CD4-positive, alpha-beta T cell (primary cell): ENCODE measurements around the gene SASH1. TPM values are rescaled to one million over a fixed set of nuclear protein-coding genes. Genes with fewer than 3 reads are reported as not detected.

Experiments used
- ATAC-seq: fragments of 200-7000 bp; cut with Tn5 transposase; one replicate; pipeline ENCODE4 v1.10.0; 2022; ENCODE audit warnings: mild to moderate bottlenecking; ENCODE audit not compliant: poor library complexity
- CTCF ChIA-PET: fragments of 350-600 bp; sonication (Branson Sonifier 250); formaldehyde crosslinking; loops from one replicate; lab custom pipeline; 2021; ENCODE audit warnings: antibody characterized with exemption, inconsistent platforms; lab: Charles Lee
- POLR2A ChIA-PET: fragments of 350-600 bp; sonication (Branson Sonifier 250); formaldehyde crosslinking; loops from one replicate; lab custom pipeline; 2021; ENCODE audit warnings: antibody characterized with exemption, inconsistent platforms; lab: Charles Lee
- DNase-seq, 14 experiments: peaks; one replicate each; pipeline ENCODE4 v3.0.0-alpha.2; 2013 to 2020; ENCODE audit warnings: mixed read lengths in 2 of 14
- H3K27ac ChIP-seq, 2 donors: one replicate each; pipeline versions ENCODE4 v1.5.1 to v1.7.0; 2013; ENCODE audit warnings: low read length in 2 of 2, low read depth in 1 of 2, mild to moderate bottlenecking in 1 of 2
- H3K27me3 ChIP-seq, 2 experiments: 1 replicate in 1 of 2; 2 replicates in 1 of 2; pipeline versions ENCODE4 v1.6.1 to v1.7.0; 2013; ENCODE audit warnings: low read length in 2 of 2, control low read depth in 1 of 2, mild to moderate bottlenecking in 1 of 2, moderate library complexity in 1 of 2; ENCODE audit not compliant: insufficient read depth in 2 of 2, control insufficient read depth in 1 of 2
- H3K36me3 ChIP-seq: one replicate; pipeline ENCODE4 v1.6.1; 2013; ENCODE audit warnings: low read length, control low read depth; ENCODE audit not compliant: insufficient read depth
- H3K4me1 ChIP-seq: one replicate; pipeline ENCODE4 v1.6.1; 2013; ENCODE audit warnings: low read length, control low read depth; ENCODE audit not compliant: insufficient read depth
- H3K4me3 ChIP-seq: one replicate; pipeline ENCODE4 v1.5.1; 2013; ENCODE audit warnings: mild to moderate bottlenecking, low read length, moderate library complexity
- H3K9me3 ChIP-seq, 2 experiments: 1 replicate in 1 of 2; 2 replicates in 1 of 2; pipeline versions ENCODE4 v1.6.1 to v1.7.0; 2013; ENCODE audit warnings: low read length in 2 of 2, mild to moderate bottlenecking in 2 of 2, control low read depth in 1 of 2, moderate library complexity in 1 of 2; ENCODE audit not compliant: control insufficient read depth in 1 of 2, insufficient read depth in 1 of 2
- H3K27ac Mint-ChIP-seq: one replicate; pipeline ENCODE4 v1.8.0; 2020; ENCODE audit warnings: mixed read lengths
- H3K27me3 Mint-ChIP-seq: one replicate; pipeline ENCODE4 v1.8.0; 2021; ENCODE audit warnings: mixed read lengths
- H3K36me3 Mint-ChIP-seq: one replicate; pipeline ENCODE4 v1.8.0; 2021; ENCODE audit warnings: low read depth, mixed read lengths
- H3K4me1 Mint-ChIP-seq: one replicate; pipeline ENCODE4 v1.8.0; 2021; ENCODE audit warnings: low read depth, mixed read lengths
- H3K4me3 Mint-ChIP-seq: one replicate; pipeline ENCODE4 v1.8.0; 2020; ENCODE audit warnings: mild to moderate bottlenecking, mixed read lengths
- H3K9me3 Mint-ChIP-seq: one replicate; pipeline ENCODE4 v1.8.0; 2020; ENCODE audit warnings: mixed read lengths
- intact Hi-C, 2 experiments: fragments of 100-400 bp; cut with DNase I in 1 of 2; cut with micrococcal nuclease in 1 of 2; formaldehyde crosslinking; loops; one replicate each; pipeline versions ENCODE4 v1.15.1 to v1.9.0; 2023 to 2025; cut with DNase I, micrococcal nuclease
- total RNA-seq, 174 experiments: library from RNA in 2 of 174; stranded (reverse) in 2 of 174; gene quantifications; one replicate each; pipeline ENCODE4 v1.2.3 and lab custom pipeline; 2021 to 2026
- TF ChIP-seq, protein P1 (sequence below): fragments of 200-600 bp; IDR thresholded peaks from one replicate; pipeline ENCODE4 v1.8.0; 2022; ENCODE audit warnings: antibody characterized with exemption, mild to moderate bottlenecking

SASH1 gene
- total RNA-seq, 2 experiments from 2014 or later: 0.58 to 0.75 TPM

DNA sequence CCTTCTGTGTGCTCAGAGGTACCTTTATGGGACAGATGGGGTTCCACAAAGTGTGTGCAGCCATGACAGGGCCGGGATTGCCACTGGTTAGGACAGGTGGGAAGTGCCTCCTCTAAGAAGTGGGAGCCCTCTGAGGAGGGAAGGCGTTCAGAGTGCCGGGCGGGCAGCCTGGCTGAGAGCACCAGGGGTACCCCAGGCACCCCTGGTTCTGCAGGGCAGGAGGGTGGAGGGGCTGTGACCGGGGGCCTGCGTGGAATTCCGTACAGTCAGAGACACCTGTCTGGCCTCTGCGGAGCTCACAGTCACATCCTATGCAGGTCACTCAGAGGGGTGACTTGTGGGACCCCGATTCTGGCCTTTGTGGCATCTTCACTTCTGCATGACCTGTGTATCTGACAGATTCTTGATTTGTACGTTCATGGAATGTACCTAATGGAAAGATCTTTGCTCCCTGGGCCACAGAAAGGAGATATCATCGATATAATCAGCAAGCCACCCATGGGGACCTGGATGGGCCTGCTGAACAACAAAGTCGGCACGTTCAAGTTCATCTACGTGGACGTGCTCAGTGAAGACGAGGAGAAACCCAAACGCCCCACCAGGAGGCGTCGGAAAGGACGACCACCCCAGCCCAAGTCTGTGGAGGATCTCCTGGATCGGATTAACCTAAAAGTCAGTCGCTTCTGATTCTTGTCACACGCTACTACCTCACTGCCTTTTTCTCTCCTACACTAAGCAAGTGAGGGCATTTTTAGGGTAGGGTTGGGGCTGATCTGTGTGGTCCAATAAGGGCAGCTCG, 190.9 kb downstream of the SASH1 start:
- no peak overlapping the region for H3K4me3 ChIP-seq
- Mint-ChIP-seq H3K36me3 (no peaks in the 10 kb centered on the region), H3K9me3 (no peaks in the 10 kb centered on the region), H3K27ac (no peak overlapping the region), H3K4me1 (no peaks in the 10 kb centered on the region), H3K4me3 (no peak overlapping the region), H3K27me3 (no peaks in the 10 kb centered on the region)
- POLR2A ChIA-PET: no interaction called here
- no peaks in the 10 kb centered on the region for H3K27me3 ChIP-seq
- no peak overlapping the region for H3K27ac ChIP-seq
- no peaks in the 10 kb centered on the region for H3K36me3 ChIP-seq
- TF ChIP-seq, protein P1, sequence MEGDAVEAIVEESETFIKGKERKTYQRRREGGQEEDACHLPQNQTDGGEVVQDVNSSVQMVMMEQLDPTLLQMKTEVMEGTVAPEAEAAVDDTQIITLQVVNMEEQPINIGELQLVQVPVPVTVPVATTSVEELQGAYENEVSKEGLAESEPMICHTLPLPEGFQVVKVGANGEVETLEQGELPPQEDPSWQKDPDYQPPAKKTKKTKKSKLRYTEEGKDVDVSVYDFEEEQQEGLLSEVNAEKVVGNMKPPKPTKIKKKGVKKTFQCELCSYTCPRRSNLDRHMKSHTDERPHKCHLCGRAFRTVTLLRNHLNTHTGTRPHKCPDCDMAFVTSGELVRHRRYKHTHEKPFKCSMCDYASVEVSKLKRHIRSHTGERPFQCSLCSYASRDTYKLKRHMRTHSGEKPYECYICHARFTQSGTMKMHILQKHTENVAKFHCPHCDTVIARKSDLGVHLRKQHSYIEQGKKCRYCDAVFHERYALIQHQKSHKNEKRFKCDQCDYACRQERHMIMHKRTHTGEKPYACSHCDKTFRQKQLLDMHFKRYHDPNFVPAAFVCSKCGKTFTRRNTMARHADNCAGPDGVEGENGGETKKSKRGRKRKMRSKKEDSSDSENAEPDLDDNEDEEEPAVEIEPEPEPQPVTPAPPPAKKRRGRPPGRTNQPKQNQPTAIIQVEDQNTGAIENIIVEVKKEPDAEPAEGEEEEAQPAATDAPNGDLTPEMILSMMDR: no peak
- intact Hi-C loops: no loop called here
- DNase-seq: no peak
- no peaks in the 10 kb centered on the region for H3K9me3 ChIP-seq
- CTCF ChIA-PET: no interaction called here
- no peak for ATAC-seq
- no peaks in the 10 kb centered on the region for H3K4me1 ChIP-seq

DNA sequence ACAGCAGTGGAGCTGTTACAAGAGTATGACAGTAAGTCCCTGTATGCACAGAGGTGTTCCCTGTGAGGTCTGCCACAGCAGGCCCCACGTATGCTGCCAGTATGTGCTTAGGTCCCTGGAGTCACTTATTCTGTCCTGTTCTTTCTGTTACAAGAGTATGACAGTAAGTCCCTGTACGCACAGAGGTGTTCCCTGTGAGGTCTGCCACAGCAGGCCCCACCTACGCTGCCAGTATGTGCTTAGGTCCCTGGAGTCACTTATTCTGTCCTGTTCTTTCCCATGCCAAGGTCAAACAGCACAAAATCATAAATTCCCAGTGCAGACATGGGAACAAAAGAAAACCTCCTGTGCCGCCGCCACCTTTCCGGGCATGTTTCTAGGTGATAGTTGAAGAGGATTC, 192.2 kb downstream of the SASH1 start:
- no peaks in the 10 kb centered on the region for H3K4me1 Mint-ChIP-seq
- ATAC-seq (no peak), DNase-seq (no peak)
- no peaks in the 10 kb centered on the region for H3K9me3 ChIP-seq
- H3K27me3 Mint-ChIP-seq: no peaks in the 10 kb centered on the region
- H3K4me3 Mint-ChIP-seq: no peak overlapping the region
- intact Hi-C loops: no loop called here
- TF ChIP-seq, protein P1: no peak
- no peaks in the 10 kb centered on the region for H3K27me3 ChIP-seq
- H3K9me3 Mint-ChIP-seq: no peaks in the 10 kb centered on the region
- CTCF ChIA-PET: no interaction called here
- no peak overlapping the region for H3K4me3 ChIP-seq
- POLR2A ChIA-PET: no interaction called here
- H3K4me1 ChIP-seq: no peaks in the 10 kb centered on the region
- no peak overlapping the region for H3K27ac Mint-ChIP-seq
- no peak overlapping the region for H3K27ac ChIP-seq
- no peaks in the 10 kb centered on the region for H3K36me3 Mint-ChIP-seq
- H3K36me3 ChIP-seq: no peaks in the 10 kb centered on the region

DNA sequence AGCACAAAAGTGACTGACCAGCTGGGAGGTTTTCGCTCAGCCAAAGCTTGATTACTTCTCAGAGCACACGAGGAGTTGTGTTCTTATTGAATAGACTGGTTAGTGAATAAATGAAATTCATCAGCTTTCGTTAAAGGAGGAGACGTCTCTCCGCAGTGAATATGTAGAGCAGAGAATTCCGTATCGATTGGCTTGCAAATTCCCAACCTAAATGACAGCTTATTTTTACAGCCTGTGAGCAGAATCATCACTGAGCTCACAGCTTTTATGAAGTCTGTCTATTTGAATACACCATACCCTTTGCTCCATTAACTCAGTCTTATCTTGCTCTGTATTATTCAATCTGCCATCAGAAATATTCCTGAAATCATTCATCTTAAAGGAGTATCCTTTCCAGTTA, 192.7 kb downstream of the SASH1 start:
- no peak overlapping the region for H3K4me3 ChIP-seq
- Mint-ChIP-seq H3K36me3 (no peaks in the 10 kb centered on the region), H3K27ac (no peak overlapping the region), H3K9me3 (no peaks in the 10 kb centered on the region), H3K4me3 (no peak overlapping the region), H3K27me3 (no peaks in the 10 kb centered on the region), H3K4me1 (no peaks in the 10 kb centered on the region)
- POLR2A ChIA-PET: no interaction called here
- no peaks in the 10 kb centered on the region for H3K36me3 ChIP-seq
- TF ChIP-seq, protein P1: no peak
- intact Hi-C loops: no loop called here
- no peaks in the 10 kb centered on the region for H3K9me3 ChIP-seq
- no peak for ATAC-seq
- no peak for DNase-seq
- H3K4me1 ChIP-seq: no peaks in the 10 kb centered on the region
- H3K27ac ChIP-seq: no peak overlapping the region
- CTCF ChIA-PET: no interaction called here
- H3K27me3 ChIP-seq: no peaks in the 10 kb centered on the region
